H1 (cell line): Measurements from ENCODE around the gene RPL22L1. TPM values are rescaled to one million over a fixed set of nuclear protein-coding genes. Genes with fewer than 3 reads are reported as not detected.

Experiments used
- CTCF ChIA-PET: fragments of 300-600 bp; sonication (Branson Sonifier 250); formaldehyde crosslinking; loops from one replicate; lab custom pipeline; 2021; ENCODE audit not compliant: partially characterized antibody; lab: Charles Lee
- POLR2A ChIA-PET: fragments of 300-600 bp; sonication (Branson Sonifier 250); formaldehyde crosslinking; loops from one replicate; lab custom pipeline; 2021; ENCODE audit warnings: inconsistent platforms; ENCODE audit not compliant: partially characterized antibody; lab: Charles Lee
- DNase-seq, 2 experiments: peaks; one replicate each; pipeline versions ENCODE4 v3.0.0 to v3.0.0-alpha.2; 2010 to 2022; ENCODE audit warnings: low spot score in 2 of 2, low read depth in 1 of 2, mixed read lengths in 1 of 2
- FAIRE-seq: peaks from 2 replicates; lab custom pipeline; 2011; peaks lifted over from hg19 to GRCh38; lab: Jason Lieb, UNC
- H2AFZ ChIP-seq: 2 replicates; pipeline ENCODE4 v1.8.1; 2012; ENCODE audit warnings: low read length, inconsistent platforms
- H2AK5ac ChIP-seq: 2 replicates; pipeline ENCODE4 v1.6.1; 2013; ENCODE audit warnings: low read depth, low read length
- H2BK120ac ChIP-seq: replicated peaks from 2 replicates; pipeline ENCODE3; 2013; ENCODE audit warnings: low read depth, low read length, inconsistent platforms
- H2BK12ac ChIP-seq: 2 replicates; pipeline ENCODE4 v1.6.1; 2013; ENCODE audit warnings: low read depth, low read length
- H2BK15ac ChIP-seq: 2 replicates; pipeline ENCODE4 v1.6.1; 2013; ENCODE audit warnings: low read length
- H2BK20ac ChIP-seq: 2 replicates; pipeline ENCODE4 v1.6.1; 2013; ENCODE audit warnings: low read length
- H2BK5ac ChIP-seq: 2 replicates; pipeline ENCODE4 v1.6.1; 2013; ENCODE audit warnings: low read depth, low read length
- H3K14ac ChIP-seq: 2 replicates; pipeline ENCODE4 v1.6.1; 2013; ENCODE audit warnings: inconsistent platforms; ENCODE audit not compliant: insufficient read length
- H3K18ac ChIP-seq: 2 replicates; pipeline ENCODE4 v1.6.1; 2013; ENCODE audit warnings: low read length; ENCODE audit errors: extremely low read depth
- H3K23ac ChIP-seq: 2 replicates; pipeline ENCODE4 v1.6.1; 2013; ENCODE audit warnings: inconsistent platforms; ENCODE audit not compliant: insufficient read length
- H3K23me2 ChIP-seq: 2 replicates; pipeline ENCODE4 v1.6.1; 2013; ENCODE audit warnings: low read depth, low read length
- H3K27ac ChIP-seq: 2 replicates; pipeline ENCODE4 v1.6.1; 2011; ENCODE audit warnings: low read depth, low read length, inconsistent platforms
- H3K27me3 ChIP-seq, 4 experiments: replicated peaks in 1 of 4; 1 replicate in 1 of 4; 2 replicates in 3 of 4; pipeline versions ENCODE4 v1.6.1 to v1.8.1; 2011 to 2013; ENCODE audit warnings: low read length in 3 of 4, mild to moderate bottlenecking in 3 of 4, inconsistent platforms in 2 of 4, mixed read lengths in 2 of 4, moderate library complexity in 1 of 4; ENCODE audit not compliant: control insufficient read depth in 3 of 4, insufficient read depth in 3 of 4; ENCODE audit errors: extremely low read depth in 1 of 4
- H3K36me3 ChIP-seq, 4 experiments: 2 replicates each; pipeline versions ENCODE4 v1.6.1 to v1.8.1; 2011 to 2013; ENCODE audit warnings: mild to moderate bottlenecking in 4 of 4, low read length in 3 of 4, moderate library complexity in 2 of 4, control low read depth in 1 of 4, inconsistent platforms in 1 of 4; ENCODE audit not compliant: insufficient read depth in 4 of 4, control insufficient read depth in 2 of 4
- H3K4ac ChIP-seq: replicated peaks from 2 replicates; pipeline ENCODE3; 2013; ENCODE audit warnings: low read length, low read depth, mixed read lengths, inconsistent platforms; ENCODE audit not compliant: insufficient read length
- H3K4me1 ChIP-seq, 4 experiments: replicated peaks in 1 of 4; 1 replicate in 1 of 4; 2 replicates in 3 of 4; pipeline versions ENCODE4 v1.6.1 to v1.8.1; 2011 to 2013; ENCODE audit warnings: low read length in 3 of 4, inconsistent platforms in 2 of 4, mixed read lengths in 1 of 4; ENCODE audit not compliant: insufficient read depth in 4 of 4, control insufficient read depth in 3 of 4
- H3K4me2 ChIP-seq, 2 experiments: 2 replicates each; pipeline versions ENCODE4 v1.6.1 to v1.8.1; 2011 to 2013; ENCODE audit warnings: low read depth in 2 of 2, low read length in 2 of 2, control low read depth in 1 of 2, inconsistent platforms in 1 of 2, mild to moderate bottlenecking in 1 of 2; ENCODE audit not compliant: insufficient read depth in 1 of 2
- H3K4me3 ChIP-seq, 4 experiments: fragments of 200-600, 300-600 bp in 1 of 4; sonication (generic), shearing (Covaris generic), sonication (Bioruptor Twin) in 1 of 4; 2 replicates each; pipeline versions ENCODE4 v1.5.1 to v1.8.1; 2011 to 2016; ENCODE audit warnings: low read length in 4 of 4, low read depth in 3 of 4, control low read depth in 2 of 4, inconsistent platforms in 2 of 4, mild to moderate bottlenecking in 2 of 4, mixed read lengths in 1 of 4, moderate library complexity in 1 of 4; ENCODE audit not compliant: insufficient read depth in 2 of 4; ENCODE audit errors: extremely low read depth in 1 of 4
- H3K56ac ChIP-seq: replicated peaks from 2 replicates; pipeline ENCODE3; 2013; ENCODE audit warnings: low read depth, mild to moderate bottlenecking, mixed read lengths, low read length, inconsistent platforms; ENCODE audit not compliant: insufficient read length
- H3K79me1 ChIP-seq: 2 replicates; pipeline ENCODE4 v1.6.1; 2013; ENCODE audit warnings: low read depth, low read length, control low read depth
- H3K79me2 ChIP-seq, 2 experiments: 2 replicates each; pipeline versions ENCODE4 v1.6.1 to v1.8.1; 2012 to 2013; ENCODE audit warnings: low read length in 2 of 2, mild to moderate bottlenecking in 2 of 2, inconsistent platforms in 1 of 2; ENCODE audit not compliant: insufficient read depth in 2 of 2, control insufficient read depth in 1 of 2
- H3K9ac ChIP-seq, 4 experiments: replicated peaks in 1 of 4; 1 replicate in 1 of 4; 2 replicates in 3 of 4; pipeline versions ENCODE4 v1.6.1 to v1.8.1; 2011 to 2013; ENCODE audit warnings: low read depth in 3 of 4, low read length in 3 of 4, control low read depth in 2 of 4, mild to moderate bottlenecking in 2 of 4, moderate library complexity in 2 of 4, inconsistent platforms in 1 of 4; ENCODE audit errors: extremely low read depth in 1 of 4
- H3K9me3 ChIP-seq, 2 experiments: 2 replicates each; pipeline versions ENCODE4 v1.6.1 to v1.8.1; 2012 to 2013; ENCODE audit warnings: mild to moderate bottlenecking in 2 of 2, moderate library complexity in 2 of 2, control low read depth in 1 of 2, inconsistent platforms in 1 of 2, low read depth in 1 of 2, low read length in 1 of 2, mixed read lengths in 1 of 2; ENCODE audit not compliant: insufficient read depth in 2 of 2
- H4K20me1 ChIP-seq, 2 experiments: replicated peaks in 1 of 2; 2 replicates each; pipeline versions ENCODE3 to v1.8.1; 2011 to 2013; ENCODE audit warnings: inconsistent platforms in 2 of 2, low read length in 2 of 2, mild to moderate bottlenecking in 1 of 2; ENCODE audit not compliant: insufficient read depth in 2 of 2, control insufficient read depth in 1 of 2
- H4K5ac ChIP-seq: 2 replicates; pipeline ENCODE4 v1.6.1; 2013; ENCODE audit warnings: low read length, low read depth, mixed read lengths, inconsistent platforms; ENCODE audit not compliant: insufficient read length
- H4K8ac ChIP-seq: 2 replicates; pipeline ENCODE4 v1.8.0; 2013; ENCODE audit warnings: mild to moderate bottlenecking, moderate library complexity, low read length, inconsistent platforms; ENCODE audit not compliant: insufficient read depth; ENCODE audit errors: extremely low read depth
- H4K91ac ChIP-seq: replicated peaks from 2 replicates; pipeline ENCODE3; 2013; ENCODE audit warnings: low read length, mixed read lengths, inconsistent platforms; ENCODE audit not compliant: insufficient read length
- CBX8 ChIP-seq: fragments of 300-800, 300-1000 bp; sonication (generic); IDR thresholded peaks from 2 replicates; pipeline ENCODE4 v1.7.1; 2016; ENCODE audit warnings: low read depth, low read length, borderline replicate concordance
- FOSL1 ChIP-seq: IDR thresholded peaks from 2 replicates; pipeline ENCODE4 v1.6.1; 2011; ENCODE audit warnings: mild to moderate bottlenecking, low read depth, low read length, moderate library complexity; ENCODE audit not compliant: insufficient read depth
- PHF8 ChIP-seq: fragments of 200-600 bp; sonication (generic); conservative IDR thresholded peaks from 2 replicates; pipeline ENCODE4 v1.7.1; 2012; ENCODE audit warnings: low read depth, mild to moderate bottlenecking, inconsistent platforms, low read length, moderate library complexity
- SIX5 ChIP-seq: IDR thresholded peaks from 2 replicates; pipeline ENCODE4 v1.6.1; 2011; ENCODE audit warnings: mild to moderate bottlenecking, low read depth, low read length
- TAF1 ChIP-seq: IDR thresholded peaks from 2 replicates; pipeline ENCODE4 v1.6.1; 2011; ENCODE audit warnings: mild to moderate bottlenecking, low read depth, low read length
- TAF7 ChIP-seq: optimal IDR thresholded peaks from 2 replicates; pipeline ENCODE3; 2011; ENCODE audit warnings: low read depth, mild to moderate bottlenecking, inconsistent platforms, low read length, moderate library complexity, borderline replicate concordance
- WGBS, 2 experiments: shearing (Covaris generic) in 1 of 2; methylation state at CpG; one replicate each; pipeline versions ENCODE4 v1.1.6 to v1.1.7; 2013 to 2015; ENCODE audit warnings: low lambda C conversion rate in 2 of 2, mixed read lengths in 2 of 2, inconsistent platforms in 1 of 2, low coverage in 1 of 2, missing lambda C conversion rate in 1 of 2; ENCODE audit not compliant: insufficient replicate concordance in 2 of 2, insufficient coverage in 1 of 2, insufficient read length in 1 of 2; ENCODE audit errors: extremely low coverage in 1 of 2, missing lambda C conversion rate in 1 of 2; 5-methylcytosine and 5-hydroxymethylcytosine counted together
- polyA plus RNA-seq, 7 experiments: library from polyadenylated mRNA; depleted of rRNA in 3 of 7; stranded (reverse) in 5 of 7; unstranded in 2 of 7; fragments of >200 nt in 5 of 7; fragments of 200-250 nt in 2 of 7; gene quantifications; 1 replicate in 5 of 7; 2 replicates in 1 of 7; 4 replicates in 1 of 7; pipeline versions ENCODE4 v1.2.1 to v1.2.3, GENCODE V29; 2011 to 2013; ENCODE audit warnings: missing spikeins in 2 of 7, mixed read lengths in 2 of 7
- total RNA-seq: library from RNA; stranded (reverse); fragmentation: NEBNext Ultra II Directional; extraction: Animal tissue kit (Norgen Biotek cat#: 25700); gene quantifications from 2 replicates; pipeline ENCODE4 v1.2.1, GENCODE V29; 2021
- TF ChIP-seq, protein P1 (sequence below): IDR thresholded peaks from 2 replicates; pipeline ENCODE4 v1.6.1; 2012; ENCODE audit warnings: low read length, inconsistent platforms
- TF ChIP-seq, protein P2 (sequence below): IDR thresholded peaks from 2 replicates; pipeline ENCODE4 v1.6.1; 2011; ENCODE audit warnings: low read depth, mild to moderate bottlenecking, low read length; ENCODE audit not compliant: insufficient read depth
- TF ChIP-seq, protein P3 (sequence below), 3 experiments: IDR thresholded peaks; 1 replicate in 2 of 3; 2 replicates in 1 of 3; pipeline versions ENCODE4 v1.5.1 to v1.6.1; 2011; ENCODE audit warnings: low read length in 3 of 3, mild to moderate bottlenecking in 3 of 3, inconsistent platforms in 2 of 3, low read depth in 1 of 3, moderate library complexity in 1 of 3; ENCODE audit not compliant: insufficient read depth in 1 of 3; ENCODE audit errors: control extremely low read depth in 1 of 3

RPL22L1 gene
- total and polyA plus RNA-seq, 2 of the 8 experiments (the other 6 are each of a cell fraction or from before 2014, with no cell fraction given) = 99.9 to 280 TPM

DNA sequence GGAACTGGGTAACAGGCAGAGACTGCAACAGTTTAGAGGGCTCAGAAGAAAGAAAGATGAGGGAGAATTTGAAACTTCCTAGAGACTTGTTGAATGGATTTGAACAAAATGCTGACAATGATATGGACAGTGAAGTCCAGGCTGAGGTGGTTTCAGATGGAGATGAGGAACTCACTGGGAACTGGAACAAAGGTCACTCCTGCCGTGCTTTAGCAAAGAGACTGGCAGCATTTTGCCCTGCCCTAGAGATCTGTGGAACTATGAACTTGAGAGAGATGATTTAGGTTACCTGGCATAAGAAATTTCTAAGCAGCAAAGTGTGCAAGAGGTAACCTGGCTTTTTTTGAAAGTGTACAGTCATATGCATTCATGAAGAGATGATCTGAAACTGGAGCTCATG is 26.8 kb upstream of the RPL22L1 start:
- FAIRE-seq (no peak), DNase-seq (no peak)
- Histone ChIP-seq H3K4ac (no peak overlapping the region), H3K27me3 (no peaks in the 10 kb centered on the region), H3K4me2 (no peak overlapping the region), H3K27ac (no peak overlapping the region), H4K91ac (no peak overlapping the region), H2BK20ac (no peak overlapping the region), H3K23ac (no peak overlapping the region), H2BK12ac (no peak overlapping the region), H3K14ac (no peak overlapping the region), H2BK15ac (no peak overlapping the region), H3K79me1 (no peaks in the 10 kb centered on the region), H2BK5ac (no peak overlapping the region), H3K79me2 (no peaks in the 10 kb centered on the region), H3K9me3 (0 out of 4 replicates have a peak, but pooled peaks cover 2% of the 10 kb centered on the region in 2 experiments), H3K4me3 (no peak overlapping the region), H2AFZ (no peak overlapping the region), H2BK120ac (no peak overlapping the region), H3K18ac (no peak overlapping the region), H3K56ac (no peak overlapping the region), H4K8ac (no peak overlapping the region), H3K4me1 (no peaks in the 10 kb centered on the region), H4K20me1 (no peaks in the 10 kb centered on the region), H3K23me2 (no peaks in the 10 kb centered on the region), H3K9ac (no peak overlapping the region), H2AK5ac (no peak overlapping the region), H4K5ac (no peak overlapping the region), H3K36me3 (no peaks in the 10 kb centered on the region; a peak in 1 of 8 replicates)
- 100% methylated on average over 1 of the region's 1 CpG; no CpG with 5 or more reads in 1 of the 2 experiments for WGBS, 2 experiments
- CTCF ChIA-PET = no interaction called here
- POLR2A ChIA-PET = interaction anchor here (2.0 kb wide), 1 partner anchor 27 kb away, joined by 6 read pairs; the partner anchor contains the start of gene RPL22L1
- TF ChIP-seq, protein P1, sequence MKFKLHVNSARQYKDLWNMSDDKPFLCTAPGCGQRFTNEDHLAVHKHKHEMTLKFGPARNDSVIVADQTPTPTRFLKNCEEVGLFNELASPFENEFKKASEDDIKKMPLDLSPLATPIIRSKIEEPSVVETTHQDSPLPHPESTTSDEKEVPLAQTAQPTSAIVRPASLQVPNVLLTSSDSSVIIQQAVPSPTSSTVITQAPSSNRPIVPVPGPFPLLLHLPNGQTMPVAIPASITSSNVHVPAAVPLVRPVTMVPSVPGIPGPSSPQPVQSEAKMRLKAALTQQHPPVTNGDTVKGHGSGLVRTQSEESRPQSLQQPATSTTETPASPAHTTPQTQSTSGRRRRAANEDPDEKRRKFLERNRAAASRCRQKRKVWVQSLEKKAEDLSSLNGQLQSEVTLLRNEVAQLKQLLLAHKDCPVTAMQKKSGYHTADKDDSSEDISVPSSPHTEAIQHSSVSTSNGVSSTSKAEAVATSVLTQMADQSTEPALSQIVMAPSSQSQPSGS = no peak
- TF ChIP-seq, protein P2, sequence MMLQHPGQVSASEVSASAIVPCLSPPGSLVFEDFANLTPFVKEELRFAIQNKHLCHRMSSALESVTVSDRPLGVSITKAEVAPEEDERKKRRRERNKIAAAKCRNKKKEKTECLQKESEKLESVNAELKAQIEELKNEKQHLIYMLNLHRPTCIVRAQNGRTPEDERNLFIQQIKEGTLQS = no peak
- TF ChIP-seq TAF7 (no peak), CBX8 (no peak), SIX5 (no peak), FOSL1 (no peak), TAF1 (no peak), PHF8 (no peak)
- TF ChIP-seq, protein P3, sequence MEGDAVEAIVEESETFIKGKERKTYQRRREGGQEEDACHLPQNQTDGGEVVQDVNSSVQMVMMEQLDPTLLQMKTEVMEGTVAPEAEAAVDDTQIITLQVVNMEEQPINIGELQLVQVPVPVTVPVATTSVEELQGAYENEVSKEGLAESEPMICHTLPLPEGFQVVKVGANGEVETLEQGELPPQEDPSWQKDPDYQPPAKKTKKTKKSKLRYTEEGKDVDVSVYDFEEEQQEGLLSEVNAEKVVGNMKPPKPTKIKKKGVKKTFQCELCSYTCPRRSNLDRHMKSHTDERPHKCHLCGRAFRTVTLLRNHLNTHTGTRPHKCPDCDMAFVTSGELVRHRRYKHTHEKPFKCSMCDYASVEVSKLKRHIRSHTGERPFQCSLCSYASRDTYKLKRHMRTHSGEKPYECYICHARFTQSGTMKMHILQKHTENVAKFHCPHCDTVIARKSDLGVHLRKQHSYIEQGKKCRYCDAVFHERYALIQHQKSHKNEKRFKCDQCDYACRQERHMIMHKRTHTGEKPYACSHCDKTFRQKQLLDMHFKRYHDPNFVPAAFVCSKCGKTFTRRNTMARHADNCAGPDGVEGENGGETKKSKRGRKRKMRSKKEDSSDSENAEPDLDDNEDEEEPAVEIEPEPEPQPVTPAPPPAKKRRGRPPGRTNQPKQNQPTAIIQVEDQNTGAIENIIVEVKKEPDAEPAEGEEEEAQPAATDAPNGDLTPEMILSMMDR (IDR thresholded peaks at IDR 0.05; ENCODE audit: control extremely low read depth in 1 of 3, insufficient read depth in 1 of 3, low read depth in 1 of 3, low read length in 3 of 3) = no peak
